Daoy (cell line): Measurements from ENCODE around the gene ZNF587. TPM values are rescaled to one million over a fixed set of nuclear protein-coding genes. Genes with fewer than 3 reads are reported as not detected.
"Not testable (repeated sequence)": the region's sequence is repeated elsewhere in the genome, so short reads cannot be mapped to it uniquely, and the experiment has no call there.

Experiments
- DNase-seq: peaks from one replicate; pipeline ENCODE4 v3.0.0-alpha.2; 2015; ENCODE audit warnings: low read depth
- total RNA-seq: library from RNA; depleted of rRNA; stranded (reverse); fragments of >200 nt; shearing (Covaris generic); gene quantifications from 2 replicates; pipeline ENCODE4 v1.2.3, GENCODE V29; 2014

The ZNF587 gene
- total RNA-seq, 1 experiment from 2014 or later: 11.2 TPM

DNA sequence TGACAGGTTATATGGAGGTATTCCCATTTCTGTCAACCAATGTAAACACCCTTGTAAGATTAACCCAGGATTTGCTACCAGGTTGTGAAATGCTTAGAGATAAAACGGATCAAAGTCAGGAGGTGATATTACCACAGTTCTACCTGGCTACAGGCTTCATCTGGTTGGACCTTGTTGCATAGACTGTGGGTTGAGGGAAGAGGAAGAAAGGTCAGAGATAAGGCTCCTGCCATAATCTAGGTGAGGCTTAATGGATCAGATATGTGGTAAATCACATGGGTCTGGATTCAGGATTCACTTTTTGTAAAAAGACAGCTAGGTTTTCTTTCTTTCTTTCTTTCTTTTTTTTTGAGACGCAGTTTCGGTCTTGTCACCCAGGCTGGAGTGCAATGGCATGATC lies 28.2 kb upstream of the ZNF587 start:
- DNase-seq: not testable (repeated sequence)

DNA sequence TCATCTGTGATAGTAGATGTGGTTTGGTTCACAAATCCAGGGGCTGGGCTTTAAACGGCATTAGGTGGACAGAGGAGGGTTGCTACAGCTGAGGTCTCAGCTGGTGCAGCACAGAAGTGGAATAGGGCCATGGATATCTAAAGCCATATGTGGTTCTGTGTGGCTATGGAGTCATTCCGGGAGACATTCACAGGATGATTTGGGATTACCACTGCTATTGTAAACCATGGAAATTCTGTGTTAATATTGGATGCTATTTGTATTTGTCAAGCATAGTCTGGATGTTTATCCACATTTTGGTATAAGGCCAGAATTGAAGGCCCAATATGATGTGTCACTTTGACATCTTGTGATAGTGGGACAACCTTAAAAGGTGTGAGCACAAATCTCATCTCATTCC lies 26.5 kb upstream of the ZNF587 start:
- not testable (repeated sequence) for DNase-seq

DNA sequence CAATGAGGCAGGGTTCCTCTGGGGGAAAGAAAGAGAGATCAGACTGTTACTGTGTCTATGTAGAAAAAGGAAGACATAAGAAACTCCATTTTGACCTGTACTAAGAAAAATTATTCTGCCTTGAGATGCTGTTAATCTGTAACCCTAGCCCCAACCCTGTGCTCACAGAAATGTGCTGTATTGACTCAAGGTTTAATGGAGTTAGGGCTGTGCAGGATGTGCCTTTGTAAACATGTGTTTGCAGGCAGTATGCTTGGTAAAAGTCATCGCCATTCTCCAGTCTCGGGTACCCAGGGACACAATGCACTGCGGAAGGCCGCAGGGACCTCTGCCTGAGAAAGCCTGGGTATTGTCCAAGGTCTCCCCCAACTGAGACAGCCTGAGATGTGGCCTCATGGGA lies 26.1 kb upstream of the ZNF587 start:
- DNase-seq: not testable (repeated sequence)

DNA sequence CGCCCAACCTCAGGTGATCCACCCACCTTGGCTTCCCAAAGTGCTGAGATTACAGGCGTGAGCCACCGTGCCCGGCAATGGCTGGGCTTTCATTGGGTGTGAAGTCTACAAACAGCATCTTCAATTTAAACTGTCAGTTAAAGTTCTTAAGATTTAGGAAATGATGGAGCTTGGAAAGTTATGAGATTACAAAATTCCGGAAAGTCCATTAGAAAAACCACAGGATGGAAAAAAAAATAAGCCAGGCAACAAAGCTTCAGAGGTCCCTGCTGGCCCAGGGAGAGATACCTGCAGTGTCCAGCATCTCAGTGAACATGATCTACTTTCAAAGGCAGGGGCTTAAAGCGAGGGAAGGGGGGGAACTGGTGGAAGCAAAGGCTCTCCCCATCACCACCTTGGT lies 24.1 kb upstream of the ZNF587 start:
- no peak for DNase-seq

DNA sequence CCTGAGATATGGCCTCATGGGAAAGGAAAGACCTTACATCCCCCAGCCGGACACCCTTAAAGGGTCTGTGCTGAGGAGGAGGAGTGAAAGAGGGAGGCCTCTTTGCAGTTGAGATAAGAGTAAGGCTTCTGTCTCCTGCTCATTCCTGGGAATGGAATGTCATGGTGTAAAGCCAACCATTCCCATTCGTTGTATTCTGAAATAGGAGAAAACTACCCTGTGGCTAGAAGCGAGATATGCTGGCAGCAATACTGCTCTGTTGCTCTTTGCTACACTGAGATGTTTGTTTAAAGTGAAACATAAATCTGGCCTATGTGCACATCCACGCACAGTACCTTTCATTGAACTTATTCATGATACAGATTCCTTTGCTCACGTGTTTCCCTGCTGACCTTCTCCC lies 20.3 kb upstream of the ZNF587 start:
- no peak for DNase-seq

DNA sequence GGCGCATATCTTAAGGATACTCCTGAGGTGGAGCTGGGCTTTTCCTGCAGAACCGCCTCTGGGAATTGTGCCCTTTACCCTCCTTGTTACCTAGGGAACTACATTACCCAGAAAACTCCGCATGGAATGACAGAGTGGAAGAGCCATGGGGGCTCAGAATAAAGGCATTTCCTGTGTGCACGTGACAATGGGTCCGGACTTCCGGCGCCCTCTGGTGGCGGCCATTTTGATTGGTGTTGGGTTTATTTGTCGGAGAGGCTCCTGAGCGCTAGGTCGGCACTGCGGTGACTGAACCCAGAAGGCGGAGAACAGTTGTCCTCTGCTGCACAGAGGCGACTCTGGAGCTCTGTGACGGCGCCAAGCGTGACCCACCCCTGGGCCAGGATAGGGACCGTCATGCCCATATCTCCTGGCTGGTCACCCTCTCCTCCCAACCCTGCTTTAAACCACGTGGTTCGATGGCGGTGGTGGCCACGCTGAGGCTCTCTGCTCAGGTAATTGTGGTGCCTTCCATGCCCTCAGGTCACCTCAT lies 19.5 kb upstream of the ZNF587 start, which contains the start of gene ZNF587B:
Gene ZNF587B (plus strand): TSS at position 229 of the 532 bp plus-strand sequence. CDS start 230 bp downstream, at position 459.
- DNase-seq: peak; percentile 44

DNA sequence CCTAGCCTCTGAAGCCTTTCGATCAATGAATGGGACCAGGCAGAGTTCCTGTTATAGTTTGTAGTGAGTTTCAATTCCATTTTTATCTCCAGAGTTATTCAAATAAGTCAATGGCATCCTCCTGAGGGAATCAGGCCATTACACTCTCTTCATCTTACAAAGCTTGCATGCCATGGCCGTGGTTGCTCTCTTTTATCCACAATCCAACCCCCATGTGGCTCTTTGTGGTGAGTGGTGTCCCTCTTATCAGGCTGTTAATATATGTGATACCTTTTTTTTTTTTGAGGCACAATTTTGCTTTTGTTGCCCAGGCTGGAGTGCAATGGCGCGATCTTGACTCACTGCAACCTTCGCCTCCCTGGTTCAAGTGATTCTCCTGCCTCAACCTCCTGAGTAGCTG lies 12.7 kb upstream of the ZNF587 start:
- DNase-seq: not testable (repeated sequence)

DNA sequence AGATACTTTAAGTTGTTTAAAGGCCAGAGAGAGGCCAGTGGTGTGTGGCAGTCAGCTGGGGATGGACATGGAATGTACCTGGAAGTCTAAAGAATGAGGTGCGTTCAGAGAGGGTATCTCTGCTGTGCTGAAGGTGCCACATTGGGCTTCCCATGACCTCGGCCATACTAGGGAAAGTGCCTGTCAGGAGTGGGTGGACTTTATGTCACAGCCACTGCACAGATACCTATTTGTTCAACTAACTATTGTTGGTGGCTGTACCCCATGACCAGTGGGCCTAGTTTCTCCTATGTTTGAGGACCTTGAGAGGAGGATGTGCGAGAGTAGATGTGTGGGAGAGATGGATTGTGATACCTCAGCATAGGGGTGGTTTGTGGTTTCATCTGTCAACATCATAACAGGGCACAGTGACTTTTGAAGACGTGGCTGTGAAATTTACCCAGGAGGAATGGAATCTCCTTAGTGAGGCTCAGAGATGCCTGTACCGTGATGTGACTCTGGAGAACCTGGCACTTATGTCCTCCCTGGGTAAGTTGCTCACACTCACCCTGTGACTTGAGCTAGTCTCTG lies 11.0 kb upstream of the ZNF587 start:
- DNase-seq: not testable (repeated sequence)

DNA sequence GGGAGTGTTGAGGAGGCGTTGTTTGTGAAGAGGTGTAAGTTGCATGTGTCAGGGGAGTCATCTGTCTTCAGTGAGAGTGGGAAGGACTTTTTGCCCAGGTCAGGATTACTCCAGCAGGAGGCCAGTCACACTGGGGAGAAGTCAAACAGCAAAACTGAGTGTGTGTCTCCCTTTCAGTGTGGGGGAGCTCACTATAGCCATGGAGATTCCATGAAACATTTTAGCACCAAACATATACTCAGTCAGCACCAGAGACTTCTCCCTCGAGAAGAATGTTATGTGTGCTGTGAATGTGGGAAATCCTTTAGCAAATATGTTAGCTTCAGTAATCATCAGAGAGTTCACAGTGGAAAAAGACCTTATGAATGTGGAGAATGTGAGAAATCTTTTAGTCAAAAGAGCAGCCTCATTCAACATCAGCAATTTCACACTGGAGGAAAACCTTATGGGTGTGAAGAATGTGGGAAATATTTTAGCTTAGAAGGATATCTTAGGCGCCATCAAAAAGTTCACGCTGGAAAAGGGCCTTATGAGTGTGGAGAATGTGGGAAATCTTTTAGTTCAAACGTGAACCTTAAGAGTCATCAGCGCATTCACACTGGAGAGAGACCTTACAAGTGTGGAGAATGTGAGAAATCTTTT lies 8.4 kb upstream of the ZNF587 start:
- no peak for DNase-seq

DNA sequence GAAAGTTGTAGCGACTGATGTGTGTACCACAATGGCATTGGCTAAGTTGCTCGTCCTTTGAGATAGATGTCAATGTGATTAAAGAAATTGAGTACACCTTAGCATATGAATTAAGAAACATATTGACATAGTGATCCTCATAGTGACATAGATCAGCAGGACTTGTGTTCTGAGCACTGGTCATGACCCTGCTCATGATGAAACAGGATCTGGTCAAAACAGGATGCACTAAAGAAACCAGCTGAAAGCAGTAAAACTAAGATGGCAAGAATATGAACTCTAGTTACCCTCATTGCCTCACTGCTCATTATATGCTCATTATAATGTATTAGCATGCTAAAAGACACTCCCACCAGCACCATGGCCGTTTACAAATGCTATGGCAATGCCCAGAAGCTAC lies 2.5 kb upstream of the ZNF587 start:
- not testable (repeated sequence) for DNase-seq

DNA sequence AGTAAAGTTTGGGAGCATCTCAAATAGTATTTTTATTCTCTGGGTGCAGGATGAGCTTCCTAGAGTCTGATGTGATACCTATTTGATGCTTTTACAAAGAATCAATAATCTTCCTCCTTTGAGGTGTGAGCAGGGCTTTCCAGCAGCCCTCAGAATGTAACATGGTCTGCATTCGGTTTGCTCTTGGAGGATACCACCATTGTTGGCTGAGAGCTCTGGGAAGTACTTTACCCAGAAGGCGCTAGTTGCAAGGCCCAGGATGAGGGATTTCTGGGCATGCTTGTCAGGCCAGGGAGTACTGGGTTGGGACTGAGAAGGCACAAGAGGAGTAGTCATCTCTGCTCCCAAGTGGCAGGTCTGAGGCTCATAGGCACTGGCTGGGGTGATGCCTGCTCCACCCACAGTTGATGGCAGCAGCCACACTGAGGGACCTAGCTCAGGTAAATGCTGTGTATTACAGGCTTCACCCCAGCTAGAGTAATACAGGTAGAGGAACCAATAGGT lies 445 bp upstream of the ZNF587 start:
- not testable (repeated sequence) for DNase-seq

DNA sequence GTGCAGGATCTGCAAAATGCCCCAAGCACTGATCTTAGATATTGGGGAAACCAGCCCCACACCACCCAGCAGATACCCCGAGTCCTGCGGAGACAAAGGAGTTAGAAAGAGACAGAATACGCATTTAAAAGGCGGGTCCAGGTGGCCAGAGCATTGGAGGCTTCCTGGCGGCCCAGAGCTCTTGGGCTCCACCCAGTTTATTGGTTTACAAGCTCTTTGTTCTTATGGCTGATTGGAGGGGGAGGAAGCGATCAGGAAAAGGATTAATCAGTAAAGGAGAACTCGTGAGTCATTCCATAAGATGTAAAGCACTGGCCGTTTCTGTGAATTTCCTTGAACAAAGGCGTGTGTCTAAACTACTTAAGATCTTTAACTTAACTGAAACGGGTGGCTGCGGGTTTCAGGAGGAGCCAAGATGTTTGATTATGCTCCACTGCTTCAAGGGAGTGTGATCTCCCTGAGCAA lies 926 bp downstream of the ZNF587 start:
- DNase-seq: peak; percentile 47

DNA sequence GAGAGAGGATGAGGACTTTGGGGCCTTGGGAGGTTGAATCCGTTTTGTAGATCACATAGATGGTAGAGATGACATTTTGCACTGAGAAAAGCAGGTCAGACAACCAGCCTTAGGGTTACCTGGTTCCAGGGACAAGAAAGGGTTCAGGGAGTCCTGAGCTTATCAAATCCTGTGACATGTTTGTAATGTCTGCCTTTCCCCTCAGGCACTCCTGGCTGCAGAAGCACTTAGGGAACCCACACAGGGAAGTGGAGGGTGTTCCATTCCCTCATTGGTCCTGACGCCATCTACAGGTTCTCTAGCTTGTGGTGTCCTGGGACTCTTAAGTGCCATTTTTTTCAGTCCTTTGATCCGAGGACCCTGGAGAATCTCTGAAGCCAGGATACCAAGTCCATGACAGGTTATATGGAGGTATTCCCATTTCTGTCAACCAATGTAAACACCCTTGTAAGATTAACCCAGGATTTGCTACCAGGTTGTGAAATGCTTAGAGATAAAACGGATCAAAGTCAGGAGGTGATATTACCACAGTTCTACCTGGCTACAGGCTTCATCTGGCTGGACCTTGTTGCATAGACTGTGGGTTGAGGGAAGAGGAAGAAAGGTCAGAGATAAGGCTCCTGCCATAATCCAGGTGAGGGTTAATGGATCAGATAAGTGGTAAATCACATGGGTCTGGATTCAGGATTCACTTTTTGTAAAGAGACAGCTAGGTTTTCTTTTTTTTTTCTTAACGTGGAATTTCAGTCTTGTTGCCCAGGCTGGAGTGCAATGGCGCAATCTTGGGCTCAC lies 2.3 kb downstream of the ZNF587 start:
- not testable (repeated sequence) for DNase-seq

DNA sequence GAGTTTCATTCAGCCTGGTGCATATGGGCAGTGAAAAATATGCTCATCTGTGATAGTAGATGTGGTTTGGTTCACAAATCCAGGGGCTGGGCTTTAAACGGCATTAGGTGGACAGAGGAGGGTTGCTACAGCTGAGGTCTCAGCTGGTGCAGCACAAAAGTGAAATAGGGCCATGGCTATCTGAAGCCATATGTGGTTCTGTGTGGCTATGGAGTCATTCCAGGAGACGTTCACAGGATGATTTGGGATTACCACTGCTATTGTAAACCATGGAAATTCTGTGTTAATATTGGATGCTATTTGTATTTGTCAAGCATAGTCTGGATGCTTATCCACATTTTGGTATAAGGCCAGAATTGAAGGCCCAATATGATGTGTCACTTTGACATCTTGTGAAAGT lies 4.5 kb downstream of the ZNF587 start:
- not testable (repeated sequence) for DNase-seq

DNA sequence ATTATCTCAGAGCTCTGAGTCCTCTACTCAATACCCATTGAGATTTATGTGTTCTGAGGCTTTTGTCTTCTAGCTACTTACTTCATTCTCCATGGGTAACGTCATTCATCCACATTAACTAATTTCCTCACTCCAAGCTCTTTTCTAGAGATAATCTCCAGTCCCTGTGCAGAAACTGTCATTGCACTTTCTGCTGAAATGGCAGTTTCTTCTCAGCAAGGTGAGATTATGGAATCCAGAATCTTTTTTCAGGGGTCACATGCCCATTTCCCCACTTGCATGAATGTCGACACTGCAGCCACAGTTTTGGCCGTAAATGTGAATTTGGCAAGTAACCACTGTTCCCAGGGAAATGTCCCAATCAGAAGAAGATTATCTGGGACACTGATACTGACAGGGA lies 12.7 kb downstream of the ZNF587 start:
- not testable (repeated sequence) for DNase-seq

DNA sequence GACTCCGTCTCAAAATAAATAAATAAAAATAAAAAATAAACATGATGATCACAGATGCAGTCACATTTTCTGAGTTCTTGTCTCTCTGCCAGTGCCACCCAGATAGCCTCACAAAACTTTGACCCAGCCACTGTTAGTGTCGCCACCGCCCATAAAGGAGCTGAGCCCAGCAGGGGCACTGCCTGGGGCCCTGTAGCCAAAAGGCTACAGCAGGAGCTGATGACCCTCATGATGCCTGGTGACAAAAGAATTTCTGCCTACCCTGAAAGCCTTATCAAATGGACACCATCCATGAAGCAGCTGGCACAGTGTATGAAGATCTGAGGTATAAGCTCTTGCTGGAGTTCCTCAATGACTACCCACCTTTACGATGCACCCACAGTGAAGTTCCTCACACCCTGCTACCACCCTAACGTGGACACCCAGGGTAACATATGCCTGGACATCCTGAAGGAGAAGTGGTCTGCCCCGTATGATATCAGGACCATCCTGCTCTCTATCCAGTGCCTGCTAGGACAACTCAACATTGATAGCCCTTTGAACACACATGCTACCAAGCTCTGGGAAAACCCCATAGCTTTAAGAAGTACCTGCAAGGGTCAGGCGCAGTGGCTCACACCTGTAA lies 18.3 kb downstream of the ZNF587 start:
- no peak for DNase-seq

DNA sequence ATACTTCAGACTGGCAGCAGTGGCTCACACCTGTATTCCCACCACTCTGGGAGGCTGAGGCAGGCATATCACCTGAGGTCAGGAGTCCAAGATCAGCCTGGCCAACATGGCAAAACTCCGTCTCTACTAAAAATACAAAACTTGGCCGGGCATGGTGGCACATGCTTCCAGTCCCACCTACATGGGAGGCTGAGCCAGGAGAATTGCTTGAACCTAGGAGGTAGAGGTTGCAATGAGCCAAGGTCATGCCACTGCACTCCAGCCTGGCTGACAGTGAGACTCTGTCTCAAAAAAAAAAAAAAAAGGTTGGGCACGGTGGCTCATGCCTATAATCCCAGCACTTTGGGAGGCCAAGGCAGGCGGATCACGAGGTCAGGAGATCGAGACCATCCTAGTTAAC lies 20.0 kb downstream of the ZNF587 start:
- DNase-seq: not testable (repeated sequence)

DNA sequence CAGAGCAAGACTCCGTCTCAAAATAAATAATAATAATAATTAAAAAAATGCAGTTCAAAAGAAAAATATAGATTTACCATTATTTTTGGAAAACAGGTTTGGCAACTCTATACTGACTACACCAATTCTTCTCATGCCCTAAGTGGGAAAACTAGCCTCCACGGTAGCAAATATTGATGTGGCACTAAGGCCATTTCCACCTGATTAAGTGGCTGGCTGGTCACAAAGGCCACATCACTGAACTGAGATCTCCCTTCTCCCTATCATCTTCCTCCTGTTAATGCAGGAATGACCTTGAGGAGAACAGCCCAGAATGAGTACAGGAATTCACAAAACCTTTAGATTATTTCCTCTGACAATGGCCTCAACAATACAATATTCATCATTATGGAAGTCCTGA lies 20.6 kb downstream of the ZNF587 start:
- DNase-seq: no peak

DNA sequence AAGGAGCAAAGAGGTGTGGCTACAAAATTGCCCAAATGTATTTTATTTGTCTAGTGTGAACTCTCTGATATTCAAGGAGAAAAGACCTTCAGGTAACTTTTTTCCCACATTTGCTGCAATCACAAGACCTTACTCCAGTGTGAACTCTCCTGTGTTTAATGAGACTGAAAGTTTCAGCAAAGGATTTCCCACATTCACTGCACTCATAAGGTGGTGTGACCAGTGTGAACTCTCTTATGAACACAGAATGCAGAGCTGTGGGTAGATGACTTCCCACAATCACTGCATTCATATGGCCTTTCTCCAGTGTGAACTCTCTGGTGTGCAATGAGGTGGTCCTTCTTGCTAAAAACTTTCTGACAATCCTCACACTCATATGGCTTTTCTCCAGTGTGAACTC lies 22.8 kb downstream of the ZNF587 start:
- no peak for DNase-seq

DNA sequence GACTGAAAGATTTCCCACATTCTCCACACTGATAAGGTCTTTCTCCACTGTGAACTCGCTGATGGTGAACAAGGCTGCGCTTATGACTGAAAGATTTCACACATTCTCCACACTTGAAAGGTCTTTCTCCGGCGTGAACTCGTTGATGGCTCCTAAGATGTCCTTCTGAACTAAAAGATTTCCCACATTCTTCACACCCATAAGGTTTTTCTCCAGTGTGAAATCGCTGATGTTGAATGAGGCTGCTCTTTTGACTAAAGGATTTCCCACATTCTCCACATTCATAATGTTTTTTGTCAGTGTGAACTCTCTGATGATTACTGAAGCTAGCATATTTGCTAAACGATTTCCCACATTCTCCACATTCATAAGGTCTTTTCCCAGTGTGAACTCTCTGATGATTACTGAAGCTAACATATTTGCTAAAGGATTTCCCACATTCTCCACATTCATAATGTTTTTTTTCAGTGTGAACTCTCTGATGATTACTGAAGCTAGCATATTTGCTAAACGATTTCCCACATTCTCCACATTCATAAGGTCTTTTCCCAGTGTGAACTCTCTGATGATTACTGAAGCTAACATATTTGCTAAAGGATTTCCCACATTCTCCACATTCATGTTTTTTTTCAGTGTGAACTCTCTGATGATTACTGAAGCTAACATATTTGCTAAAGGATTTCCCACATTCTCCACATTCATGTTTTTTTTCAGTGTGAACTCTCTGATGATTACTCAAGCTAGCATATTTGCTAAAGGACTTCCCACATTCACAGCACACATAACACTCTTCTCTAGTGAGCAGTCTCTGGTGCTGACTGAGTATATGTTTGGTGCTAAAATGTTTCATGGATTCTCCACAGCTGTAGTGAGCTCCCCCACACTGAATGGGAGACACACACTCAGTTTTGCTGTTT lies 24.5 kb downstream of the ZNF587 start:
- DNase-seq: not testable (repeated sequence)

DNA sequence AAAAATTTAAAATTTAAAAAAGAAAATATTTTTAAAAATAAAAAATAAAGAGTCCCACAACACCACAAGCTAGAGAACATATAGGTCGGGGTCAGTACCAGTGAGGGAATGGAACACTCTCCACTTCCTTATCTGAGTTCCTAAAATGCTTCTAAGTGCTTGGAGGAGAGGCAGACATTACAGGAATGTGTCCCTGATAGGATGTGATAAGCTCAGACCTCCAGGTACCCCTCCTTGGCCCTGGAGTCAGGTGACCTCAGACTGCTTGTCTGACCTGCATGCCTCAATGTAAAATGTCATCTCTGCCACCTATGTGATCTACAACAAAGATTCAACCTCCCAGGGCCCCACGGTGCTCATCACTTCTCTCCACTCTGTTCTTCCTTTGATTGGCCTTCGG lies 36.4 kb downstream of the ZNF587 start:
- DNase-seq: no peak
